ENCODE measurements around the gene PCDHA1.
"Not testable (repeated sequence)": the region's sequence is repeated elsewhere in the genome, so short reads cannot be mapped to it uniquely, and the experiment has no call there.

Gene PCDHA1

DNA sequence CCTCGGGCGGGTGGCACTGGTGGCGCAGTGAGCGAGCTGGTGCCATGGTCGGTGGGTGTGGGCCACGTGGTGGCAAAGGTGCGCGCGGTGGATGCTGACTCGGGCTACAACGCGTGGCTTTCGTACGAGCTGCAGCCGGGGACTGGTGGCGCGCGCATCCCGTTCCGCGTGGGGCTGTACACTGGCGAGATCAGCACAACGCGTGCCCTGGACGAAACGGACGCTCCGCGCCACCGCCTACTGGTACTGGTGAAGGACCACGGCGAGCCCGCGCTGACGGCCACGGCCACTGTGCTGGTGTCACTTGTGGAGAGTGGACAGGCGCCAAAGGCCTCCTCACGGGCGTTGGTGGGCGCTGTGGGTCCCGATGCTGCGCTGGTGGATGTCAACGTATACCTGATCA lies 22.9 kb downstream of the PCDHA1 start:
- DNase-seq, result no peak

- DNase-seq, result no peak
Measured at GRCh38 chr5:140821375-140822280, 35.7 kb downstream of the PCDHA1 start, which contains the start of gene PCDHA5. PCDHA5 (plus strand) TSS chr5:140821613.

- DNase-seq, result no peak
Measured at GRCh38 chr5:140822281-140822629, 36.3 kb downstream of the PCDHA1 start.

- DNase-seq, result not testable (repeated sequence)
Measured at GRCh38 chr5:140822969-140823368, 37.0 kb downstream of the PCDHA1 start.

DNA sequence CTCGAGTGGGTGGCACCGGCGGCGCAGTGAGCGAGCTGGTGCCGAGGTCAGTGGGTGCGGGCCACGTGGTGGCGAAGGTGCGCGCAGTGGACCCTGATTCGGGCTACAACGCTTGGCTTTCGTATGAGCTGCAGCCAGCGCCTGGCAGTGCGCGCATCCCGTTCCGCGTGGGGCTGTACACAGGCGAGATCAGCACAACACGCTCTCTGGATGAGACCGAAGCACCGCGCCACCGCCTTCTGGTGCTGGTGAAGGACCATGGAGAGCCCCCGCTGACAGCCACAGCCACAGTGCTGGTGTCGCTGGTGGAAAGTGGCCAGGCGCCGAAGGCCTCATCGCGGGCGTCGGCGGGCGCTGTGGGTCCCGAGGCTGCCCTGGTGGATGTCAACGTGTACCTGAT lies 37.5 kb downstream of the PCDHA1 start:
- no peak for DNase-seq

DNA sequence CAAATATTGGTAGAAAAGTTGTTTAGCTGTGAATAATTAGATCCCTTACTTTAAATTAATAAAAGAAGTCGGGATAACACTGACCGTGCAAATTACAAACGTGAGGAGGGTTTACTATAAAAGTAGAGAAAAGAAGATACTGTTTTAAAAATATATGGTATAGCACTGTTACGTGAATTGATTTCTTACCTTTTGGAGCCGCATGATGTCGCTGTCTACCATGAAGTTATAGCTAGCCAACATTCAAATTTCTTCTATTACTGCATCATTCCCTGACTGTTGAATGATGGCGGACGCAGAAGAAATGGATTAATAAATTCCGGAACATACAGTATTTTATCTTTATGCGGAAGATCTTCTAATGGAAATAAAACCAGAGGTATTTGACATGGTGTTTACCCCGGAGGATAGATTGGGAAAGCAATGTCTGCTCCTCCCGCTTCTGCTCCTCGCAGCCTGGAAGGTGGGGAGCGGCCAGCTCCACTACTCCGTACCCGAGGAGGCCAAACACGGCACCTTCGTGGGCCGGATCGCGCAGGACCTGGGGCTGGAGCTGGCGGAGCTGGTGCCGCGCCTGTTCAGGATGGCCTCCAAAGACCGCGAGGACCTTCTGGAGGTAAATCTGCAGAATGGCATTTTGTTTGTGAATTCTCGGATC lies 41.9 kb downstream of the PCDHA1 start, which contains the start of gene PCDHA6:
PCDHA6 (plus strand) TSS at position 257 of the 658 bp plus-strand sequence; CDS start at position 389, 132 bp downstream.
- DNase-seq, result no peak

GRCh38 chr5:140828362-140828737 lies 42.4 kb downstream of the PCDHA1 start:
- DNase-seq, result no peak

DNA sequence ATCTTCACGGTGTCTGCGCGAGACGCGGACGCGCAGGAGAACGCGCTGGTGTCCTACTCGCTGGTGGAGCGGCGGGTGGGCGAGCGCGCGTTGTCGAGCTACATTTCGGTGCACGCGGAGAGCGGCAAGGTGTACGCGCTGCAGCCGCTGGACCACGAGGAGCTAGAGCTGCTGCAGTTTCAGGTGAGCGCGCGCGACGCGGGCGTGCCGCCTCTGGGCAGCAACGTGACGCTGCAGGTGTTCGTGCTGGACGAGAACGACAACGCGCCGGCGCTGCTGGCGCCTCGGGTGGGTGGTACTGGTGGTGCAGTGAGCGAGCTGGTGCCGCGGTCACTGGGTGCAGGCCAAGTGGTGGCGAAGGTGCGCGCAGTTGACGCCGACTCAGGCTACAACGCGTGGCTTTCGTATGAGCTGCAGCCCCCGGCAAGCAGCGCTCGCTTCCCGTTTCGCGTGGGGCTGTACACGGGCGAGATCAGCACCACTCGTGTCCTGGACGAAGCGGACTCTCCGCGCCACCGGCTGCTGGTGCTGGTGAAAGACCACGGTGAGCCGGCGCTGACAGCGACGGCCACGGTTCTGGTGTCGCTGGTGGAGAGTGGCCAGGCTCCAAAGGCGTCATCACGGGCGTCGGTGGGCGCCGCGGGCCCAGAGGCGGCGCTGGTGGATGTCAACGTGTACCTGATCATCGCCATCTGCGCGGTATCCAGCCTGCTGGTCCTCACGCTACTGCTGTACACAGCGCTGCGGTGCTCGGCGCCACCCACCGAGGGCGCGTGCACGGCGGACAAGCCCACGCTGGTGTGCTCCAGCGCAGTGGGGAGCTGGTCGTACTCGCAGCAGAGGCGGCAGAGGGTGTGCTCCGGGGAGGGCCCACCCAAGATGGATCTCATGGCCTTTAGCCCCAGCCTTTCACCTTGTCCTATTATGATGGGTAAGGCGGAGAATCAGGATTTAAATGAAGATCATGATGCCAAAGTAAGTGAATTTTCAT lies 43.9 kb downstream of the PCDHA1 start:
- not testable (repeated sequence) for DNase-seq

DNA sequence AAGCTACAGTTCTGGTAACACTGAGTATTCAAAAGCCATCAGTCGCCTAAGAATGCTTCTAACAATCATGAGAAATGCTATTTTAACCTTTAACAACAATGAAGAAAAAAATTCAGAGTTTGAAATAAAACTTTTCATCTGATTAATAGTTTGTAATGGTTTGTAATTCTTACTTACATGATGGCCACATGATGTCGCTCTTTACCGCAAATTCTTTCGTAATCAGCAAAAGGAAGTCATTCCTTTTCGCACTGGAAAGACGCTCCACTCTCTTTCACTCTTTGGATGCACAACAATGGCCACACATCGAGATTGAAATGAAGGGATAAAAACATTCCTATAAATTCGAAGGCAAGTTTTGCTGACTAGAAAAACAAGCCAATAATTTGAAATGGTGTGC lies 48.1 kb downstream of the PCDHA1 start, which contains the start of gene PCDHA7:
PCDHA7 (plus strand) TSS at position 277 of the 400 bp plus-strand sequence; CDS start at position 392, 115 bp downstream.
- no peak for DNase-seq

DNA sequence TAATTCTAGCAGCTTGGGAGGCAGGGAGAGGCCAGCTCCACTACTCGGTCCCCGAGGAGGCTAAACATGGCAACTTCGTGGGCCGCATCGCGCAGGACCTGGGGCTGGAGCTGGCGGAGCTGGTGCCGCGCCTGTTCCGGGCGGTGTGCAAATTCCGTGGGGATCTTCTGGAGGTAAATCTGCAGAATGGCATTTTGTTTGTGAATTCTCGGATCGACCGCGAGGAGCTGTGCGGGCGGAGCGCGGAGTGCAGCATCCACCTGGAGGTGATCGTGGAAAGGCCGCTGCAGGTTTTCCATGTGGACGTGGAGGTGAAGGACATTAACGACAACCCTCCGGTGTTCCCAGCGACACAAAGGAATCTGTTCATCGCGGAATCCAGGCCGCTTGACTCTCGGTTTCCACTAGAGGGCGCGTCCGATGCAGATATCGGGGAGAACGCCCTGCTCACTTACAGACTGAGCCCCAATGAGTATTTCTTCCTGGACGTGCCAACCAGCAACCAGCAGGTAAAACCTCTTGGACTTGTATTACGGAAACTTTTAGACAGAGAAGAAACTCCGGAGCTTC lies 48.6 kb downstream of the PCDHA1 start:
- DNase-seq, result not testable (repeated sequence)

DNA sequence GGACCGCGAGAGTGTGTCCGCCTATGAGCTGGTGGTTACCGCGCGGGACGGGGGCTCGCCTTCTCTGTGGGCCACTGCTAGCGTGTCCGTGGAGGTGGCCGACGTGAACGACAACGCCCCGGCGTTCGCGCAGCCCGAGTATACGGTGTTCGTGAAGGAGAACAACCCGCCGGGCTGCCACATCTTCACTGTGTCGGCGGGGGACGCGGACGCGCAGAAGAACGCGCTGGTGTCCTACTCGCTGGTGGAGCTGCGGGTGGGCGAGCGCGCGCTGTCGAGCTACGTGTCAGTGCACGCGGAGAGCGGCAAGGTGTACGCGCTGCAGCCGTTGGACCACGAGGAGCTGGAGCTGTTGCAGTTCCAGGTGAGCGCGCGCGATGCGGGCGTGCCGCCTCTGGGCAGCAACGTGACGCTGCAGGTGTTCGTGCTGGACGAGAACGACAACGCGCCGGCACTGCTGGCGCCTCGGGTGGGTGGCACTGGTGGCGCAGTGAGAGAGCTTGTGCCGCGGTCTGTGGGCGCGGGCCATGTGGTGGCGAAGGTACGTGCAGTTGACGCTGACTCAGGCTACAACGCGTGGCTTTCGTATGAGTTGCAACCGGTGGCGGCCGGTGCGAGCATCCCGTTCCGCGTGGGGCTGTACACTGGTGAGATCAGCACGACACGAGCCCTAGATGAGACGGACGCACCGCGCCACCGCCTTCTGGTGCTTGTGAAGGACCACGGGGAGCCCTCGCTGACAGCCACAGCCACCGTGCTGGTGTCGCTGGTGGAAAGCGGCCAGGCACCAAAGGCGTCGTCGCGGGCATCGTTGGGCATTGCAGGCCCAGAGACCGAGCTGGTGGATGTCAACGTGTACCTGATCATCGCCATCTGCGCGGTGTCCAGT lies 49.9 kb downstream of the PCDHA1 start:
- no peak for DNase-seq

GRCh38 chr5:140840978-140841962 lies 55.3 kb downstream of the PCDHA1 start, which contains the start of gene PCDHA8:
PCDHA8 (plus strand) TSS chr5:140841187; CDS start chr5:140841322, 135 bp downstream.
- DNase-seq, result peak; percentile 3 to 41

GRCh38 chr5:140842798-140843733 lies 57.1 kb downstream of the PCDHA1 start:
- DNase-seq, result no peak

GRCh38 chr5:140848139-140849102 lies 62.5 kb downstream of the PCDHA1 start, which contains the start of gene PCDHA9:
PCDHA9 (plus strand) TSS chr5:140848382; CDS start chr5:140848496, 114 bp downstream.
- not testable (repeated sequence) for DNase-seq

- not testable (repeated sequence) for DNase-seq
Measured at GRCh38 chr5:140849831-140850634, 64.1 kb downstream of the PCDHA1 start.
